CD4-positive, alpha-beta T cell treated with Interleukin-21 for 1 hour (primary cell): ENCODE data around the gene H2BW1.
"Not testable (repeated sequence)": the region's sequence is repeated elsewhere in the genome, so short reads cannot be mapped to it uniquely, and the experiment has no call there.

Experiments used
- DNase-seq: peaks from one replicate; pipeline ENCODE4 v3.0.0-alpha.2; 2020

Gene H2BW1

GRCh38 chrX:104013606-104014005 is at the start of gene H2BW1:
H2BW1 (minus strand) TSS chrX:104013708; CDS start chrX:104013576, 132 bp downstream.
- no peak for DNase-seq

DNA sequence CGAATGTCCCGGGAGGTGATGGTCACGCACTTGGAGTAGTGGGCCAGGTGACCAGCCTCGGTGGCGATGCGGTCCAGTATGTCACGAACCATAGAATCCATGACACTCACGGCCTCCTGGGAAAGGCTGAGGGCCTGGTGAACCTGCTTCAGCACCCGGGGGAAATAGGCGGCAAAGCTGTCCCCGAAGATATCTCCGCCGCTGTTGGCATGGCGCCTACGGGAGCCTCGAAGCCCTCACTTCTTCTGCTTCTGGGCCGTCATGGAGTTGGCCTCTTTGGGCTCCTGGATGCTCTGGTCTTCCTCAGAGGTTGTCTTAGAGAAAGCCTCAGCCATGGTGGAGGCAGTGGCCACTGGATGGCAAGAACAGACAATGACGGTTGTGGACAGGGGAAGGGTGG is 49.1 kb upstream of the H2BW1 start:
- not testable (repeated sequence) for DNase-seq

DNA sequence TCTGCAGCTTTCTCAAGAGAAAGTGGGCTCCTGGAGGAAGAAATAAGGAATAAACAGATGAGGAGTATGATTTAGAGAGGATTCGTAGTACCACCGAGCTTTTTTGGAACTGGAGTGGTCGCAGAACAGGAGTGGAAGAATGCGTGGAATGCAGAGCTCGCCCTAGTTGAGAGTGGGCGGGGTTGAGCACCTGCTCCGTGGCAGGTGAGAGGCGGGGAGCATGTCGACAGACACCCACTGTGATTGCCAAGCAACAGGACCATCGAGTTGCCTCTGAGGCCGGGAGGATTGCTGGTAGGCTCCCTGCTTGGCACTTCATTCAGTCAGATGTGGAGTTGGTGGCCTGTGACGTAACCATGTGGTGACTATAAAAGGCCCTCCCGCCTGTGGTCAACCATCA is 41.4 kb upstream of the H2BW1 start:
- DNase-seq: not testable (repeated sequence)

- DNase-seq: no peak
These were observed 33.7 kb upstream of the H2BW1 start for GRCh38 chrX:104047171-104047570.

DNA sequence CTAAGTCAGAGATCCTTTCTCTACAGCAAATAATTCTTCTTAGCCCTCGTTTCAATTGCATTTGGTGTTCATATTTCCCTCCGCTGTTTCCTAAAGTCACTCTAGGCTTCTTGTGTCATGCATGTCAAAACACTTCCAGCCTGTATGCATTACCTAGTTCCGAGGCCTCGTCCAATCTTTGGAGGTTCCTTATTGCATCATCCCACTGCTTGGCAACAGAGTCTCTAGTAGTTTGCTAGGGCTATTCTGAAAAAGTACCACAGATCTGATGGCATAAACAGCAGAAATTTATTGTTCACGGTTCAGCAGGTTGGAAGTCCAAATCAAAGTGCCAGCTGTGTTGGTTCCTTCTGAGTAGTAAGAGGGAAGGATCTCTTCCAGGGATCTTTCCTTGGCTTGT is 32.1 kb upstream of the H2BW1 start:
- DNase-seq: no peak

DNA sequence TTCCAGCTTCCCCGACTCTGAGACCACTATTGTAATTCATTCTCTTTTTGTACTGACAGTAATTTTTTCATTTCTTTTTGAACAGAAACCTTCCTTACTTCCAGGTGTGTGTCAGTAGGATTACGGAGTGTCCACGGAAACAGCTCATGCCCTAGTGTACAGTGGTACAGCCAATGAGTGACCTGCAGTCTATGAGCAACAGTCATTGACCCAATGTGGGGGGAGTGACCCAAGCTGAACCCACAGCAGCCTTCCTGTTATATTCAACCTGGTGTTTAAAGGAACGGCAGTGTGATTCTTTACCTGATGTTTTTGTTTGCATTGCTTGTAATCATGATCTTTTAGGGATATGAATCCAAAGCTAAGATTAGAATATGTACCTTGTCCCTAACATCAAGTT is 27.5 kb upstream of the H2BW1 start:
- no peak for DNase-seq

DNA sequence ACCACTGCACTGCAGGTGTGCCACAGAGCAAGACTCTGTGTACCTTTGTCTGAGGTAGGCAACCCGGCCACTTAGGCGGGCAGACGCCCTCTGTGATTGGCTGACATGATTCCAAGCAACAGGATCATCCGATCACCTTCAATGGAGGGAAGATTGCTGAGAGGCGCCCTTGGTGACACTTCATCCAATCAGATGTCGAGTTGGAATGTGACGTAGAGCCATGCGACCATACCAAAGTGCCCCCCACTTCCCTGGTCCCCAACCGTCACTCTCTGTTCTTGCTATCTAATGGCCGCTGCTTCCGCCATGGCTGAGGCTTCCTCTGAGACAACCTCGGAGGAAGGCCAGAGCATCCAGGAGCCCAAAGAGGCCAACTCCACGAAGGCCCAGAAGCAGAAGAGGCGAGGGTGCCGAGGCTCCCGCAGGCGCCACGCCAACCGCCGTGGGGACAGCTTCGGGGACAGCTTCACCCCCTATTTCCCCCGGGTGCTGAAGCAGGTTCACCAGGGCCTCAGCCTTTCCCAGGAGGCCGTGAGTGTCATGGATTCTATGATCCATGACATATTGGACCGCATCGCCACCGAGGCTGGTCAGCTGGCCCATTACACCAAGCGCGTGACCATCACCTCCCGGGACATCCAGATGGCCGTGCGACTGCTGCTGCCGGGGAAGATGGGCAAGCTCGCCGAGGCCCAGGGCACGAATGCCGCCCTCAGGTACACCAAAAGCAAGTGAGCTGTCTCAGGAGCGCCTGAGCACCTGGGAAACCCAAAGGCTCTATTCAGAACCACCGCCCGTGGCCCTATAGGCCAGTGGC is 26.4 kb upstream of the H2BW1 start, which contains the start of gene H2BW2:
H2BW2 (plus strand) TSS at position 268 of the 817 bp plus-strand sequence; CDS start at position 307, 39 bp downstream.
- DNase-seq: no peak

DNA sequence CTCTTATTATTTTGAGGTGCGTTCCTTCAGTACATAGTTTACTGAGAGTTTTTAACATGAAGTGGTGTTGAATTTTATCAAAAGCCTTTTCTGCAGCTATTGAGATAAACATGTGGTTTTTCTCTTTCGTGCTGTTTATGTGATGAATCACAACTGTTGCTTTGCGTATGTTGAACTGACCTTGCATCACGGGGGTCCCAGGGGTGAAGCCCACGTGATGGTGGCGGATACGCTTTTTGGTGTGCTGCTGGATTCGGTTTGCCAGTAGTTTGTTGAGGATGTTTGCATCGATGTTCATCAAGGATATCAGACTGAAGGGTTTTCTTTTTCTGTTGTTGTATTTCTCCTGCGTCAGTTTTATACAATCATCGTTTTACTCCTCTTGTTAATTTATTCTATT is 4.6 kb upstream of the H2BW1 start:
- no peak for DNase-seq

DNA sequence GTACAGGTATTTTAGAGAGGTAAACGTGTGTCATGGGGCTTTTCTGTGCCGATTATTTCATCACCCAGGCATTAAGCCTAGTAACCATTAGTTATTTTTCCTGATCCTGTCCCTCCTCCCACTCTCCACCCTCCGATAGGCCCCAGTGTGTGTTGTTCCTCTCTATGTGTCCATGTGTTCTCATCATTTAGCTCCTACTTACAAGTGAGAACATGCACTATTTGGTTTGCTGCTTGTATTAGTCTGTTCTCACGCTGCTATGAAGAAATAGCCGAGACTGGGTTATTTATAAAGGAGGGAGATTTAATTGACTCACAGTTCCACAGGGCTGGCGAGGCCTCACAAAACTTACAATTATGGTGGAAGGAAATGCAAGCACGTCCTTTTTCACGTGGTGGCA is 2.1 kb upstream of the H2BW1 start:
- not testable (repeated sequence) for DNase-seq

DNA sequence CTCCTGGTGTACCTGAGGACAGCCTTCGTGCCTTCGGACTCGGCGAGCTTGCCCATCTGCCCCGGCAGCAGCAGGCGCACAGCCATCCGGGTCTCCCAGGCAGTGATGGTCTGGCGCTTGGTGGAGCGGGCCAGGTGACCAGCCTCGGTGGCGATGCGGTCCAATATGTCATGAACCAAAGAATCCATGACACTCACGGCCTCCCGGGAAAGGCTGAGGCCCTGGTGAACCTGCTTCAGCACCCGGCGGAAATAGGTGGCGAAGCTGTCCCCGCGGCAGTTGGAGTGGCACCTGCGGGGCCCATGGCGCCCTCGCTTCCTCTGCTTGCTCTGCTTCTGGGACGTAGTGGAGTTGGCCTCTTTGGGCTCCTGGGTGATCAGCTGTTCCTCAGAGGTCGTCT is 350 bp downstream of the H2BW1 start:
- DNase-seq: no peak

GRCh38 chrX:104008831-104009230 is 4.7 kb downstream of the H2BW1 start:
- no peak for DNase-seq

- DNase-seq: no peak
These were observed 14.3 kb downstream of the H2BW1 start for GRCh38 chrX:103999234-103999633.

- not testable (repeated sequence) for DNase-seq
These were observed 30.0 kb downstream of the H2BW1 start for GRCh38 chrX:103983508-103983907.

- not testable (repeated sequence) for DNase-seq
These were observed 50.9 kb downstream of the H2BW1 start, which contains the start of gene TMSB15B for GRCh38 chrX:103962411-103963278. TMSB15B (plus strand) TSS chrX:103962627.
